GM19023 (cell line): ENCODE data around the gene CPZ.
A peak's percentile ranks its signal among the peaks of the same experiment; 100 is the strongest.

Experiments used
- ATAC-seq: cut with Tn5 transposase; IDR thresholded peaks from one replicate; pipeline ENCODE4 v1.9.1; 2021; ENCODE audit warnings: mild to moderate bottlenecking, moderate library complexity; ENCODE audit not compliant: unreplicated experiment

CPZ gene

DNA sequence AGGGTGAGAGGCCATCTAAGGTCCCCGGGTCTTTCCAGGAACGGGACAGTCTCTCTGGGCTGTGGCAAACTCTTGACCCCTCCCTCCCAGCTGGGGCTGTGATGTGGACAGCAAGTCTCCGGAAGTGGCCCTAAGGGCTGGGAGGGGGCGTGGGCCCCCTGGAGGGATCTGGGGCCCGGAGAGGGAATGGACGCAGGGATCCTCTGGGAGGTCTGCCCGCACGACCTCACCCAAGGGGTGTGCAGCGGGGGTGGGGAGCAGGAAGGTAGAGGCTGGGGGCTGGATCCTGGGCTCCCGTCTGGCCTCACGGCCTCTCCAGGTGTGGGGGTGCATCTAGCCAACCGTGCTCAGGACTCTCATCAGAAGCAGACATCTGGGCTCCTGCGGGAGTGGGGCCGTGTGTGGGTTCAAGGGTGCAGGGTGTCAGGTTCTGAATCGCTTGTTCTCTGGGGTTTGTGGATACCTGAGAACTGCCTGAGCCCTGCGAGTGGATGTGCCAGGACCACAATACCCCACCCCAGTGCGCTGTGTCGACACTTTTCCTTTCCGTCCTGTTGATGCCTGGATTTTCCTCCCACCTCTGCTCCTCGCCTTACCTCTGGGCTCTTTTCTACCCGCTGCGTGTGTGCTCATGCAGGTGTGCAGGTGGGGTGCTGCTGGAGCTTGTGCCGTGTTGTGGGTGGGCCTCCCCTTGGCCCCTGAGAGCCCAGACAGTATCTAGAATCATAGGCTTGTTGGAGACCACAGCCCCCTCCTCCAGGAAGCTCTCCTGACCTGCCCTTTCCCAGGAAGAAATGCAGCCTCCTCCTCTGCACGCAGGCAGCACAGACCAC is 915 bp downstream of the CPZ start:
- ATAC-seq, result no peak

DNA sequence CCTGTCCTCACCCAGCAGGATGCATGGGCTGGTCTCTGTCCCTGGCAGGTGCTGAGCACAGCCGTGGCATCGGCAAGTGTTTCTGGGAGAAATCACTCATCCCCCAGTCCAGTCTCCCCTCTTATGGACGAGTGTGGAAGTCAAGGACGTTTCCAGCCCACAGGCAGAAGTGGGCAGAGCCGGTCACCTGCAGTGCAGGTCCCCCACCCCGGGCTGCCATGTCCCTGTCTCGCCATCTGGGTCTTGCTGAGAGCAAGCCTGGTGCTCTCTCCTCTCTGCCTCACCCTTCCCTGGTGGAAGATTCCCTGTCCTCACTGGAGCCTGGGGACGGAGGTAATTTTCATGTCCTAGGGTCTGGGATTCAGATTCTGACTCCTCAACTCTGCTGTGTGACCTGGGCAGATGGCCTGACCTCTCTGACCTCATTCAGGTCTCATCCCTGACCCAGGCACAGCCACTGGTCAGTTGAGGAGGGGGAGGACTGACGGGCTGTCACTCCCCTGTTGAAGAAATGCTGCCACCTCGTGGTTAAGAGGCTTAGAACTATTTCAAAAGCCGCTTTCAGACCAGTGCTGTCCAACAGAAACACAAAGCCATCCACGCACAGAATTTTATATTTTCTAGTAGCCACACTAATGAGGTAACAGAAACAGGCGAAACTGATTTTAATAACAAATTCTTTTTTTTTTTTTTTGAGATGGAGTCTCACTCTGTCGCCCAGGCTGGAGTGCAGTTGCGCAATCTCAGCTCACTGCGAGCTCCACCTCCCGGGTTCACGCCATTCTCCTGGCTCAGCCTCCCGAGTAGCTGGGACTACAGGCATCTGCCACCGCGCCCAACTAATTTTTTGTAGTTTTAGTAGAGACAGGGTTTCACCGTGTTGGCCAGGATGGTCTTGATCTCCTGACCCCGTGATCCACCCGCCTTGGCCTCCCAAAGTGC is 1.8 kb downstream of the CPZ start:
- peak; percentile 67 for ATAC-seq

DNA sequence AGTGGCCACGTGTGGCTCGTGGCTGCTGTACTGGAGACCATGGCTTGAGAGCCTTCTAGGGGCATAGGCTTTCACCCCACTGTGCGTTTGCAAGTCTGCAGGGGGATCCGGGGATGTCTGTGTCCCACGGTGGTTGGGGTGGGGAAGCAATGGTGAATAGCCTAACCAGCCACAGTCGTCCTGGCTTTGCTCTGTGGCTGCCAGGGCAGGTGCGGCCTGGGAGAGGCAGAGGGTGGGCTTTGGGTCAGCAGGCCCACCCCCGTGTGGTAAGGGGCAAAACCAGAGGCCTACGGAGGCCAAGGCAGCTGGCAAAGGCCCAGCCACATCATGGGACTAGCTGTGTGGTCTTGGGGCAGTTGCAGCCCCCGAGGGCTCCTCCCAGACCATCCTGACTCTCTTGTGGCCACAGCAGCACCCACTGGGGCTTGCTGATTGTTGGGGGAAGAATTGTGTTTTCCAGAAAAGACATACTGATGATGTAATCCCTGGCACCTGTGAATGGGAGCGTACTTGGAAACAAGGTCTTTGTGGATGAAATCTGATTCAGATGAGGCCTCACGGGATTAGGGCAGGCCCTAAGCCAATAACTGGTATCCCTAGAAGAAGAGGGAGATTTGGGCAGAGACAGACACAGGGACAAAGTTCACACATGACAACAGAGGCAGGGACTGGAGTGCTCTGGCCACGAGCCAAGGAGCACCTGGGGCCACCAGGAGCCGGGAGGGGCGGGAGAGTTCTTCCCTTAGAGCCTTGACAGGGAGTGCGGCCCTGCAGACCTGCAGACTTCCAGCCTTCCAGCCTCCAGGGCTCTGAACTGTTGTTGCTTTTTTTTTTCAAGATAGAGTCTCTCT is 2.9 kb downstream of the CPZ start:
- no peak for ATAC-seq

DNA sequence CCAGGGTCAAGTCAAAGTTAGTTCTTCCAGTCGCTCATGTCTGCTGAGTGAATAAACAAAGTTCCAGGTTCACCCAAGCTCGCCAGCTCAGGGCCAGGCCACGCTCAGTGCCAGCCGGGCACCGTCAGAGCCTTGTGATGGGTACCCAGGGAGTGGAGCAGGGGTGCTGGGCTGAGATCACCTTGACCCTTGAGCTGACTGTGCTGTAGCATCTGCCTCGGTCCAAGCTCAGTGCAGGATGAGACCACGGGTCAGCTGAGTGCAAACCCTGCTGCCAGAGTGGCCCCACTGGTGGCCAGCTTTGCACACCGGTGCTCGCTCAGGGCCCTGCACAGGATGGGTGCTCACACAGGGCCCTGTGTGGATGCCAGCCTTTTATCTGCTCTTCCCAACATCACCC is 4.3 kb downstream of the CPZ start:
- ATAC-seq, result no peak

DNA sequence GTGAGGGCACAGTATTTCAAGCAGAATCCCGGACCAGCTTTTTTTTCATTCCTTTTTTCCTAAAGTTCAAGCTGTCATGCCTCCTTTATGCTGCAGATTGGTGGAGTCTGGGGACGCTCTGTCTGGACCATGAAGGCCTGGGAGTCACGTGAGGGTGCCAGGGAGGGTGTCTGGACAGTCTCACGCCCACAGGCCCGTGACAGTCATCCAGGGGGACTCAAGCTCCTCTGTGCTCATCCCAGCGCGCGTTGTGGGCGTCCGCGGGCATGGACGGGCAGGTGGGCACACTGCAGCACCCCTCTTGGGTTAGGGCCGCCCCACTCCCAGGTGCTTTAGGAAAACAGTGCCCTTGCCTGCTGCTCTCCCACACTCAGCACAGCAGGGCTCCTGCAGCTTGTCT is 4.8 kb downstream of the CPZ start:
- ATAC-seq, result no peak

DNA sequence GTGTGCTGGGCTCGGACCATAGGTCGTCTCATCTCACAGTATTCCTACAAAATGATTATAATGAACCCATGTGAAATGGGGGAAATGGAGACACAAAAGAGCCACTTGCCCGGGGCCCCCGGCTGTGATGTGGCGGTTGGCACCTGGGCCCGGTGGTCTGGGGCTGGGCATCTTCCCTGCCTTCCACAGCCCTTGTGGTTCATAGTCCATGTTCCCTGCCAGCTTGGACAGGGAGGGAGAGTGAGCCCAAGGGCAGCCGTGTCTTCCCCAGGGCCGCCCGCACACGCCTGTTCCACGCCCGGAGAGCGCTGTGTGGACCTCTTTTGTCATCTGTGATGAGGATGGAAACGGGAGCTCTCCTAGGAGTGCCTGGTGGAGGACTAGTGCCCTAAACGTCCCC is 5.2 kb downstream of the CPZ start:
- ATAC-seq, result no peak

DNA sequence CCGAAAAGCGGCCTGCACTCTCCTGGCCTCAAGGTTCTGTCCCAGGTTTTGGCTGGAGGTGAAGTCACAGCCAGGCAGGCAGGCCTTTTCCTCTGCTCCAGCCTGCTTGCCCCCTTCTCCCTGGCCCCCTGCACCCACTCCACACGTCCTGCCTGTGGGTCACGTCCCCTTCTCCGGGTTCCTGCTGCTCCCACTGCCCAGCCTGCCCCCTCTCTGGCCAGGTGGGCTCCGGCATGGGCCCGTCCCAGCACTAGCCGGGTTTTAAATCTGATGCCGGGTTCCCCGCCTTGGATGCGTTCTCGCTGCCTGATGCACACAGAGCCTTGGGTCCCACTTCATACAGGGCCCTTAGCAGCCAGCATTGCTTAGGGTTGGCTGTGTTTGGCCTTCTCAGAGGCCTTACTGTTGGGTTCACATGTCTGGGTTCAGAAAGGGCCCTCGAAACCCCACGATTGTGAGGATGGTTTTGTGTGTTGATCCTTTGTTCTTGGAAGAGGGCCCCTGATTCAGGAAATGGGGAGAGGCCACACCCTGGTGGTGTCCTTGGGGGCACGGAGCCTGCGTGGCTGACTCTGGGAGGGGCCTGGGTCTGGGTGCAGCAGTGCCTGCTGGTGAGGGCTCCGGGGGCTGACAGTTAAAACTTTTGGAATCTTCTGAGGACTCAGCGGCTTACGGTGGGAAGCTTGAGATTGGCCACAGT is 6.0 kb downstream of the CPZ start:
- no peak for ATAC-seq

DNA sequence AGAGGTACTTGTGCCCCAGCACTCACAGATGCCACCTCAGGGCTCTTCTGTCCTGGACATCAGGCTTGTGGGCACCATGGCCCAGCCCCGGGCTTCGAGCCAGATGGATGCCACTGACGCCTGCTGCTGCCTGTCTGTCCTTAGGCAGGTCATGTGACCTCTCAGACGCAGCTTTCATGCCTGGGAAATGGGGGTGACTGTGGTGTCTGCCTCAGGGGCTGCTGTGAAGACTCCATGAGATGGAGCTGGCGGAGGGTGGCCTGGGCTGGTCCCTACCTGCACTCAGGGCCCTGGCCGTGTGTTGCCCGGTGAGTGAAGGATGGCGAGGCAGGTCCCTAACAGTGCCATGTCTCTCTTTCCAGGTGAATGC is 6.5 kb downstream of the CPZ start:
- no peak for ATAC-seq

DNA sequence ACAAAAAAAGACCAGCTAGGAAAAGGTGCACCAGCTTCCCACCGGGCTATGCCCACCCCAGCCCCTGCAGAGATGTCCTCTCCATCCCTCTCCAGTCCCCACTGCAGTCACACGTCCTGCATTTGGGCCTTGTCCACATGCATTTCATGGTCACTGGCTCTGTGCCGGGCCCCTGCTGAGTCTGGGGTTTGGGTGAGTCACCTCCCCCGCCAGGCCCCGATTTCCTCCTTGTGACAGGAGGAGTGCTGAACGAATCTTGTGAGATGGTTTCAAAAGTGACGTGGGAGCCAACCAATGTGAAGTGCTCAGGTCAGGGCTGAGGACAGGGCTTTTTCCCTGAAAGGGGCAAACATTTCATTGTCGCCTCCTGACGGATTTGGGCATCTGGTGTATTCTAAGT is 7.1 kb downstream of the CPZ start:
- no peak for ATAC-seq

DNA sequence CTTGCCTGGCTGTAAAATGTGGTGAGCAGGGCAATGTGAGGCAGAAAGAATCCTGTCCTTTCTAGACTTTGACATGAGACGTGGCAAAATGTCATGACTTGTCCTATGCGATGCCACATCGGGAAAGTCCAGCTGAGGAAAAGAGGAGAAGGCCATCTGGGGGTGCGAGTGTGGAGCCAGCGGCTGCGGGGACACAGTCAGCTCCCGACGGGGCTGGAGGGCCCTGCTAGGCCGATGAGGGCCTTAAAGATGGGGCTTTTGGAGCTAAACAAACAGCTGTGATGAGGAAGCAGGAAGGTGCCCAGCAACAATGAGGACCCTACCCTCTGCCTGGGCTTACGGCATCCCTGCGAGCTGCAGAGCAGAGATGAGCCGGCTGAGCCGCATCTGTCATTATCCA is 7.7 kb downstream of the CPZ start:
- ATAC-seq, result no peak

DNA sequence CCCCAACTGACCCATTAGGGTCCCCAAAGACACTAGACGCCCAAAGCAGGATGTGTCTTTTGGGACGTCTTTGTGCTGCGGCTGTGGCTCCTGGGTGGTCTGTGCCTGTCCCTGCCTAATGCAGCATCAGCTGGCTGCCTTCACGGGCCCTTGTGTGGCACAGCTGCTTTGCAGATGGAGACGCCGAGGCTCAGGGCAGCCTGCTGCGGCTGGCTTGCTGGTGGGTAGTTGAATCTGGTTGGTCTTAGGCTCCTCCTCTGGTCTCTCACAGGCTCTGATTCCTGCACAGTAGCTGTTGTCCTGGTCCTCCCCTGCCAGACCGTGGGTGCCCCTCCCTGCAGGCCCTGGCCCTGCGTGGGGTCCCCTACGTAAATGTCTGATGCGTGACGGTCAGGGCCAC is 8.1 kb downstream of the CPZ start:
- no peak for ATAC-seq

DNA sequence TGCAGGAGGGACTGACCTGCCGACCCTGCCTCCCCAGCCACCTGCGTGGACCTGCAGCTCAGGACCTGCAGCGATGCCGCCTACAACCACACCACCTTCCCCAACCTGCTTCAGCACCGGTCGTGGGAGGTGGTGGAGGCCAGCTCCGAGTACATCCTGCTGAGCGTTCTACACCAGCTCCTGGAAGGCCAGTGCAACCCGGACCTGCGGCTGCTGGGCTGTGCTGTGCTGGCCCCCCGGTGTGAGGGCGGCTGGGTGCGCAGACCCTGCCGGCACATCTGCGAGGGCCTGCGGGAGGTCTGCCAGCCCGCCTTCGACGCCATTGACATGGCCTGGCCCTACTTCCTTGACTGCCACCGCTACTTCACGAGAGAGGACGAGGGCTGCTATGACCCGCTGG is 8.5 kb downstream of the CPZ start:
- no peak for ATAC-seq

DNA sequence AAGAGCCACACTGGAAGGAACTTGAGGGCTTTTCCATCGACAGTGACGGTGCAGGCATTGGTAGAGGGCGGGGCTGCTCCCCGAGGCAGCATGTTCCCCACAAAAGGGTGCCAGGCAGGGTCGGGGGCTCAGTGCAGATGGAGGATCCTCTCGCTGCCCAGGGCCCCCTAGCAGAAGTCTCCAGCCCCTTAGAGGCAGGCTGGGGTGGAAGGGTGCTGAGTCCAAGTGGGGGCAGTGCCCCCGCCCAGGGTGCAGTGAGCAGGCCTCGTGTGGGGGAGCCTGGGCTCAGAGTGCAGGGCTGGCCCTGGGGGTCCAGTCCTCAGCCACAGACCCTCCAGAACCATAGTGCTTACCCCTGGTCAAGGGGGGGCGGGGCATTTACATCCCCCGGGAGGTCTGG is 9.0 kb downstream of the CPZ start:
- ATAC-seq, result no peak

DNA sequence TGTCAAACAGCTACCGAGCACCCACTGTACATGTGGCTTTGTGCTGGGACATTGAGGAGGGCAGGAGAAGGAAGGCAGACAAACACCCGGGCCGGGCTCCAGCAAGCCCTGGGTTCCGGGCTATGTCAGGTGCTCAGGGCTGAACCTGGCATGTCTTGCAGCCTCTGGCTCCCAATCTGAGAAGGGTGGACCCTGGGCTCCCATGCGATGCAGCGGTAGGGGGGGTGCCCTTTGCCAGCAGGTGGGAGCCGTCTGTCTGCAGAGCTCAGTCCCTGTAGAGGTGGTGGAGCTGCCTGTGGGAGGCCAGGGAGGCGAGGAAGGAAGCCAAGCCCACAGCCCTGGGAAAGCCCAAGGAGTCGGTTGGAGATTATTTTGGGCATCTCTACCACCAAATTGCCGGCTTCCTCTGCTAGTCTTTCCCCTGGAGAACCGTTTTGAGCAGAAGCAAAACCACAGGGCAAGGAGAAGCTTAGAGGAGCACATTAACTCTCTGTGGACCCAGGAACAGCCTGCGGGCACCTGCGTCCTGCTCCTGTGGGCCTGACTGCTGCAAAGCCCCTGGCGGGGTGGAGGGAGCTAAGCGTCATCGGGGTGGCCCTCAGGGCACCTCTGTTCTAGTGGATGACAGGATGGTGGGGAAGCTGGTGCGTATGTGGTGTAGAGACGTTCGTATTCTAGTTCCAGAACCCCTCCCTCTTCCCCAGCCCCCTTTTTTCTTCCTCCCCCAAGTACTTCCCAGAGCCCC is 10.3 kb downstream of the CPZ start:
- no peak for ATAC-seq

DNA sequence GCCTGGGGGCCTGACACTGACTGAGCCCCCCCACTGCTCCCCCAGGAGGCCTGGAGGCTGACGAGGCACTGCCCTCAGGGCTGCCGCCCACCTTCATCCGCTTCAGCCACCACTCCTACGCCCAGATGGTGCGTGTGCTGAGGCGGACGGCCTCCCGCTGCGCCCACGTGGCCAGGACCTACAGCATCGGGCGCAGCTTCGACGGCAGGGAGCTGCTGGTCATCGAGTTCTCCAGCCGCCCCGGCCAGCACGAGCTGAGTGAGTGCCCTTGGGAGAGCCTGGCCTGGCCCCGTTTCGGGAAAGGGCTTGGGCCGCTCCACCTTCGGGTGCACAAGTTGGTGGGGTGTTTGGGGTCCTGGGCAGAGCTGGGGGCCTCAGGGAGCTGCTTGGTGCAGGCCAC is 11.4 kb downstream of the CPZ start:
- no peak for ATAC-seq

DNA sequence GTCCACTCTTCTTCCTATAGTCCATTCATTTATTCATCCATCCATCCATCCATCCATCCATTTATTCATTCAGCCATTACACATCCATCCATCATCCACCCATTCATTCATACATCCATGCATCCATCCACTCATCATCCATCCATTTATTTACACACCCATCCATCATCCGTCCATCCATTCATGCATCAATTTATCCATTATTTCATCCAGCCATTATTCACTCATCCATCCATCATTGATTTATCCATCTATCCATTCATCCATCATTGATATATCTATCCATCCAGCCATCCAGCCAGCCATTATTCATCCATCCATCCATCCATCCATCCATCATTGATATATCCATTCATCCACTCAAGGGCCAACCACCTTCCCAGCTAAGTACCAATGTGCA is 12.7 kb downstream of the CPZ start:
- no peak for ATAC-seq

DNA sequence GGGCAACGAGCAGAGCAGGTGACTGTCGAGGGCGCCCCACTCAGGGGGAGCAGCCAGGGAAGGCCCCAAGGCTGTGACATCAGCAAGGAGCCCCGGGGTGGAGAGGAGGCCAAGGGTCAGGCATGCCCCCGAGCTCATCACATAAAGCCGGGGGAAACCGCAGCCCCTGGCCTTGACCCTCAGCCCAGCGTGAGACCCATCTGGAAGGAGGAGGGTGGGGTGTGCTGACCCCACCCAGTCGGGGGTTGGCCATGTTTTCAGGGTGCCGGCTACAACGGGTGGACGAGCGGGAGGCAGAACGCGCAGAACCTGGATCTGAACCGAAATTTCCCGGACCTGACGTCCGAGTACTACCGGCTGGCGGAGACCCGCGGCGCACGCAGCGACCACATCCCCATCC is 13.9 kb downstream of the CPZ start:
- ATAC-seq, result no peak

DNA sequence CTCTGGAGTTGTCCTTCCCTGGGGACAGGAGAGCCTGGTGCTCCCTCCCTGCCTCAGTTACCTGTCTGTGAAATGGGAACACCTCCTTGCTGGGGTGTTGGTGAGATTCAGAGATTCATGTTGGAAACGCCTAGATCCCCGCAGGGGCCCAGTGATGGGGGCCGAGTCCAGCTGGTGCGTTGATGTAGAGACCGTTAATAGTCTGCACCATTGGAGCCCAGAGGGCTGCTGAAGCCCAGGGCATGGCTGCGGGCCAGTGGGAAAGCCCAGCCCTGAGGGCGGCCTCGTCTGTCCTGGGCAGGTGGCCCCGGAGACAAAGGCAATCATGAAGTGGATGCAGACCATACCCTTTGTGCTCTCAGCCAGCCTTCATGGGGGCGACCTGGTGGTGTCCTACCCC is 14.4 kb downstream of the CPZ start:
- ATAC-seq, result no peak

DNA sequence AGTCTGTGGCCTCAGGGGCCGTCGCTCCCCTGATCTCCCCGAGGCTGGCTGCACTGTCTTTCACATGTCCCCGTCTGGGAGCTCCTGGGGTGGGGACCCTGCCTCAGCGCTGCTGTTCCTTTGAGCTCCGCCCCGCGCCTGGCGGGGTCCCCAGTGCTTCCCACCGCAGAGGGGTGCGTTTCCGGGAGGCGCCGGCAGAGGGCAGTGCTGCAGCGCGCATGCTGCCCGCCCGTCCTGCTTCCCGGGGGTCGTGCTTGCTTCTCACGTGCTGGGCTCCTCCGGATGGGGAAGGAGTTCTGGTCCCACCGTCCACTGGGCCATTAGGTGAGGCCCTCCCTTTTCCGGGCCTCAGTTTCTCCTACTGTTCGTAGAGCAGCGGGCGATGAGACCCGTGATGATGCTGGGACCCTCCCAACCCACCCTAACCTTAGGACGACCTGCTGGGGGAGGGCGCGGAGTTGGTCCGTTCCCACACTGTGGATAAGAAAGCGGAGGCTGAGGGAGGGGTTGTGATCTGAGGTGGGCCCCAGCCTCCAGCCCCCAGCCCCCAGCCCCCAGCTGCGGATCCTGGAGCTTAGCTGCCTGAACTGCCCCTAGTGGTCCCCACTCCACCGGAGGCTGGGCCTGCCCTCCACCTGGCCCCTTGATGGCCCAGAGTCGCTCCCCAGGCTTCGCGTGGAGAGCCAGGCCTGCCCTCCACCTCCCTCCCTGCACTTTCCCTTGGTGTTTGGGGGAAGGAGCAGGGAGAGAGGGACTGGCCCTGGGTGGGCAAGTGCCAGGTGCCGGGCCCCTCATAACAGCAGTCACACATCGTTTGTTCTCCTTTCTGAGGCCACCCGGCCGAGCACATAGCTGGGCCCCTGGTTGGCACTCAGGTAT is 15.3 kb downstream of the CPZ start:
- no peak for ATAC-seq
